HEK293 (cell line): ENCODE results near the gene VPS13D.

Experiments
- CTCF ChIA-PET: fragments of 350-600 bp; formaldehyde crosslinking; extraction: SDS; loops from one replicate; lab custom pipeline; 2021; ENCODE audit warnings: antibody characterized with exemption; lab: Yijun Ruan, JAX
- POLR2A ChIA-PET: fragments of 300-600 bp; formaldehyde crosslinking; extraction: SDS; loops from one replicate; lab custom pipeline; 2020; ENCODE audit warnings: antibody characterized with exemption, inconsistent platforms; lab: Yijun Ruan, JAX
- H3K27ac ChIP-seq: fragments of 200-500 bp; sonication (Bioruptor generic); 2 replicates; pipeline ENCODE4 v1.5.1; 2014; ENCODE audit warnings: low read depth, low read length, control low read depth, inconsistent platforms; ENCODE audit errors: extremely low read depth
- H3K36me3 ChIP-seq, 2 experiments: fragments of 200-500 bp in 1 of 2; sonication (Bioruptor generic) in 1 of 2; 1 replicate in 1 of 2; 2 replicates in 1 of 2; pipeline ENCODE4 v1.5.1; 2014 to 2017; ENCODE audit warnings: inconsistent platforms in 2 of 2, low read length in 2 of 2; ENCODE audit not compliant: control insufficient read depth in 2 of 2, insufficient read depth in 1 of 2
- H3K4me1 ChIP-seq: fragments of 200-500 bp; sonication (Bioruptor generic); 2 replicates; pipeline ENCODE4 v1.5.1; 2014; ENCODE audit warnings: mild to moderate bottlenecking, low read length, inconsistent platforms; ENCODE audit not compliant: control insufficient read depth, insufficient read depth
- H3K4me3 ChIP-seq: 2 replicates; pipeline ENCODE4 v1.5.1; 2011; ENCODE audit warnings: low read depth, mild to moderate bottlenecking, control low read depth, low read length, moderate library complexity
- H3K9me3 ChIP-seq: fragments of 200-500 bp; sonication (Bioruptor generic); 2 replicates; pipeline ENCODE4 v1.5.1; 2014; ENCODE audit warnings: low read depth, low read length, inconsistent platforms; ENCODE audit not compliant: control insufficient read depth, insufficient read depth
- ELK4 ChIP-seq: IDR thresholded peaks from 2 replicates; pipeline ENCODE4 v1.6.1; 2011; ENCODE audit warnings: mild to moderate bottlenecking, low read depth, low read length, borderline replicate concordance
- KLF10 ChIP-seq: fragments of 450-650 bp; IDR thresholded peaks from 2 replicates; pipeline ENCODE4 v1.5.1; 2018; ENCODE audit warnings: missing biosample characterization, mild to moderate bottlenecking, missing genetic modification characterization
- OVOL3 ChIP-seq: fragments of 450-650 bp; formaldehyde crosslinking; IDR thresholded peaks from 2 replicates; pipeline ENCODE4 v1.5.1; 2016; ENCODE audit warnings: missing biosample characterization, missing genetic modification characterization
- PRDM1 ChIP-seq: fragments of 450-650 bp; formaldehyde crosslinking; IDR thresholded peaks from 2 replicates; pipeline ENCODE4; 2016; ENCODE audit warnings: missing biosample characterization, missing genetic modification characterization
- PRDM4 ChIP-seq: fragments of 450-650 bp; formaldehyde crosslinking; IDR thresholded peaks from 2 replicates; pipeline ENCODE4 v1.5.1; 2017; ENCODE audit warnings: missing biosample characterization, missing genetic modification characterization
- RBAK ChIP-seq: fragments of 450-650 bp; formaldehyde crosslinking; IDR thresholded peaks from 2 replicates; pipeline ENCODE4 v1.5.1; 2016; ENCODE audit warnings: missing biosample characterization, missing genetic modification characterization
- SP2 ChIP-seq: fragments of 450-650 bp; formaldehyde crosslinking; IDR thresholded peaks from 2 replicates; pipeline ENCODE4 v1.5.1; 2016; ENCODE audit warnings: missing biosample characterization, missing genetic modification characterization
- ZBTB20 ChIP-seq: fragments of 450-650 bp; formaldehyde crosslinking; IDR thresholded peaks from 2 replicates; pipeline ENCODE4 v1.5.1; 2016; ENCODE audit warnings: missing biosample characterization, missing genetic modification characterization
- ZNF121 ChIP-seq: fragments of 450-650 bp; formaldehyde crosslinking; IDR thresholded peaks from 2 replicates; pipeline ENCODE4 v1.5.1; 2016; ENCODE audit warnings: missing biosample characterization, missing genetic modification characterization
- ZNF169 ChIP-seq: fragments of 450-650 bp; formaldehyde crosslinking; IDR thresholded peaks from 2 replicates; pipeline ENCODE4 v1.5.1; 2016; ENCODE audit warnings: missing biosample characterization, missing genetic modification characterization
- ZNF174 ChIP-seq: fragments of 450-650 bp; formaldehyde crosslinking; IDR thresholded peaks from 2 replicates; pipeline ENCODE4 v1.5.0; 2017; ENCODE audit warnings: missing biosample characterization, mild to moderate bottlenecking, missing genetic modification characterization
- ZNF175 ChIP-seq: fragments of 450-650 bp; formaldehyde crosslinking; IDR thresholded peaks from 2 replicates; pipeline ENCODE4 v1.5.1; 2016; ENCODE audit warnings: missing biosample characterization, missing genetic modification characterization
- ZNF202 ChIP-seq: fragments of 450-650 bp; formaldehyde crosslinking; IDR thresholded peaks from 2 replicates; pipeline ENCODE4 v1.5.1; 2016; ENCODE audit warnings: missing biosample characterization, missing genetic modification characterization, borderline replicate concordance
- ZNF311 ChIP-seq: fragments of 450-650 bp; formaldehyde crosslinking; IDR thresholded peaks from 2 replicates; pipeline ENCODE4 v1.5.1; 2017; ENCODE audit warnings: missing biosample characterization, missing genetic modification characterization, borderline replicate concordance
- ZNF501 ChIP-seq: fragments of 450-650 bp; formaldehyde crosslinking; IDR thresholded peaks from 2 replicates; pipeline ENCODE4 v1.5.1; 2016; ENCODE audit warnings: missing biosample characterization, missing genetic modification characterization
- ZNF600 ChIP-seq: fragments of 450-650 bp; formaldehyde crosslinking; IDR thresholded peaks from 2 replicates; pipeline ENCODE4 v1.5.1; 2016; ENCODE audit warnings: missing biosample characterization, missing genetic modification characterization
- ZNF610 ChIP-seq: fragments of 450-650 bp; formaldehyde crosslinking; IDR thresholded peaks from 2 replicates; pipeline ENCODE4 v1.5.1; 2016; ENCODE audit warnings: missing biosample characterization, missing genetic modification characterization, borderline replicate concordance
- ZNF785 ChIP-seq: fragments of 450-650 bp; formaldehyde crosslinking; IDR thresholded peaks from 2 replicates; pipeline ENCODE4 v1.5.1; 2016; ENCODE audit warnings: missing biosample characterization, missing genetic modification characterization
- ZNF792 ChIP-seq: fragments of 450-650 bp; formaldehyde crosslinking; IDR thresholded peaks from 2 replicates; pipeline ENCODE4 v1.5.1; 2016; ENCODE audit warnings: missing biosample characterization, missing genetic modification characterization

Gene VPS13D

GRCh38 chr1:12420171-12420570, 190.3 kb downstream of the VPS13D start:
- H3K27ac ChIP-seq = no peak overlapping the region
- no peaks in the 10 kb centered on the region for H3K9me3 ChIP-seq
- no peak overlapping the region for H3K4me3 ChIP-seq
- POLR2A ChIA-PET = no interaction called here
- H3K4me1 ChIP-seq = no peaks in the 10 kb centered on the region
- peaks cover 0 to 48% of the 10 kb centered on the region in 2 experiments; a peak in 2 of 3 replicates for H3K36me3 ChIP-seq
- CTCF ChIA-PET = no interaction called here
- no peak for TF ChIP-seq ELK4

- no peak overlapping the region for H3K27ac ChIP-seq
- POLR2A ChIA-PET = no interaction called here
Measured at GRCh38 chr1:12422488-12422887, 192.7 kb downstream of the VPS13D start.

GRCh38 chr1:12424087-12424529, 194.3 kb downstream of the VPS13D start:
- CTCF ChIA-PET = no interaction called here
- peak; percentile 39; the same call in 1 of the 2 replicates for TF ChIP-seq PRDM1 (tag by site-specific recombination)
- TF ChIP-seq ZNF600 = no peak
- no peak overlapping the region for H3K4me3 ChIP-seq
- no peak overlapping the region for H3K27ac ChIP-seq
- no peaks in the 10 kb centered on the region for H3K9me3 ChIP-seq
- POLR2A ChIA-PET = no interaction called here
- peaks cover 0 to 23% of the 10 kb centered on the region in 2 experiments; a peak in 1 of 3 replicates for H3K36me3 ChIP-seq
- H3K4me1 ChIP-seq = no peaks in the 10 kb centered on the region

More at GRCh38 chr1:12422488-12422887, 192.7 kb downstream of the VPS13D start:
- no peaks in the 10 kb centered on the region for H3K9me3 ChIP-seq
- no peak overlapping the region for H3K4me3 ChIP-seq
- TF ChIP-seq KLF10 (tag by site-specific recombination) = no peak
- no peak for TF ChIP-seq ZNF174 (tag by site-specific recombination)
- no peak for TF ChIP-seq ZNF792
- TF ChIP-seq ZNF311 = no peak
- TF ChIP-seq ZNF501 (tag by site-specific recombination) = no peak
- no peak for TF ChIP-seq RBAK (tag by site-specific recombination)
- CTCF ChIA-PET = interaction anchor here (0.6 to 1.9 kb wide), 6 partner anchors 13 to 102 kb away, joined by 3 to 11 read pairs (median 3); no protein-coding TSS in a partner anchor
- no peaks in the 10 kb centered on the region for H3K4me1 ChIP-seq
- H3K36me3 ChIP-seq = peaks cover 0 to 26% of the 10 kb centered on the region in 2 experiments; a peak in 2 of 3 replicates

GRCh38 chr1:12424793-12425192, 195.0 kb downstream of the VPS13D start:
- POLR2A ChIA-PET = no interaction called here
- TF ChIP-seq ZNF202 (tag by site-specific recombination) (no peak), SP2 (tag by site-specific recombination) (no peak), ZNF610 (tag by site-specific recombination) (no peak), ZBTB20 (tag by site-specific recombination) (no peak), ZNF175 (tag by site-specific recombination) (no peak), ZNF785 (tag by site-specific recombination) (no peak), PRDM1 (tag by site-specific recombination) (no peak), ZNF169 (tag by site-specific recombination) (no peak), OVOL3 (tag by site-specific recombination) (no peak), PRDM4 (tag by site-specific recombination) (no peak), ZNF121 (tag by site-specific recombination) (no peak)
- TF ChIP-seq, all 188 proteins: peak for 0
- Histone ChIP-seq H3K4me3 (no peak overlapping the region), H3K9me3 (no peaks in the 10 kb centered on the region), H3K36me3 (peaks cover 0 to 16% of the 10 kb centered on the region in 2 experiments; a peak in 1 of 3 replicates), H3K4me1 (no peaks in the 10 kb centered on the region), H3K27ac (no peak overlapping the region)
- CTCF ChIA-PET = interaction anchor here (0.7 kb wide), 1 partner anchor 300 kb away, joined by 4 read pairs; no protein-coding TSS in a partner anchor
